ENCODE results near the gene OR52A5.

OR52A5 gene

DNA sequence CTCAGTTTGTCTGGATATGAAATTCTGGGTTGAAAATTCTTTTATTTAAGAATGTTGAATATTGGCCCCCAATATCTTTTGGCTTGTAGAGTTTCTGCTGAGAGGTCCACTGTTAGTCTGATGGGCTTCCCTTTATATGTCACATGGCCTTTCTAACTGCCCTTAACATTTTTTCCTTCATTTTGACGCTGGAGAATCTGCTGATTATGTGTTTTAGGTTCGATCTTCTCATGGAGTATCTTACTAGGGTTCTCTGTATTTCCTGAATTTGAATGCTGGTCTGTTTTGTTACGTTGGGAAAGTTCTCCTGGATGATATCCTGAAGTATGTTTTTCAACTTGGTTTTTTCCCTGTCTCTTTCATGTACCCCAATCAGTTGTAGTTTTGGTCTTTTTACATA, 22.8 kb downstream of the OR52A5 start:
- no peak for DNase-seq (ENCODE audit: low spot score)

DNA sequence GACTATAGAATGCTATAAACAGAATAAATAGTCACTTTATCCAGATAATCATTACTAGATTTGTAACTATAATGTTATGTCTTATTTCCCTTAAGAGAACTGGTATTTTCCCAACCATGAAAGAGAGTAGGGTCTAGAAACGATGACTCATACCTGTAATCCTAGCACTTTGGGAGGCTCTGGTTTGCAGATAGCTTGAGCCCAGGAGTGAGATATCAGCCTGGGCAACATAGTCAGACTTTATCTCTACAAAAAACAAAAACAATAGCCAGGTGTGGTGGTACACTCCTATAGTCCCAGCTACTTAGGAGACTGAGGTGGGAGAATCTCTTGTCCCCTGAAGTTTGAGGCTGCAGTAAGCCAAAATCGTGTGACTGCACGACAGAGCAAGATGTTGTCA, 30.9 kb downstream of the OR52A5 start:
- DNase-seq (ENCODE audit: low spot score): no peak

DNA sequence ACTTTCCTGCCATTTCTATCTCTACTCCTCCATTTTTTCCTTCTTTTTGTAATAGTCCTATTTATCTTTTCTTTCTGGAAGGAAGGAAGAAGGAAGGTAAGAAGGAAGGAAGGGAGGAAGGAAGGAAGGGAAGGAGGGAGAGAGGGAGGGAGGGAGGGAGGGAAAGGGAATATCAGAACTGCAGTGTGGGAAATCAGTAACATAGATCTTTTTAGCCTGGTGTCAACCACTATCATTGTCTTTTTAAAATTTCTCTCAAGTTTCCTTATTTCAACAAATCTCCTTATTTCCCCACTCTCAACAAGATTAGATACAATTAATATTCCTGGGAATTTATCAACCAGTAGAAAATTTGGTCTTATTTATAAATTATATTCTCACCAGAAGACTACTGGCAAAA, 35.1 kb downstream of the OR52A5 start:
- DNase-seq (ENCODE audit: low spot score): no peak

DNA sequence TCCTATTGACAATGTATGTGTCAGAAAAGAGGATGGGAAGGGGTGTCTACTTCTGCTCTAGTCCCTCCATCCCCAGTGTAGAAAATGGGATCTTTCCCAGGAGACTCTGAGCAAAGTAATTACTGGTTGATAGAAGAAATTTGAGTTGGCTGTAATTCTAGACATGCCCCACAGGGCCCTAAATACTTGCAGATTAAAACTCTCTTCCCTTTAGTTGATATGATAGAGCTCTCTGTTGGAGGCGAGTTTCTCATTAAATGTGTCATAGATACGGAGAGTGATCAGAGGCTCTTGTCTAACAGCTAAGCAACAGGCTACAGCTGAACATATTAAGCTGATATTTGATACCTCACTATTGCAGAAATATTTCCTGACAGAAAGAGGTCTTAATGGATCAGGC, 35.9 kb downstream of the OR52A5 start:
- DNase-seq (ENCODE audit: low spot score): no peak

GRCh38 chr11:5096011-5096410, 42.1 kb downstream of the OR52A5 start:
- no peak for DNase-seq (ENCODE audit: low spot score)

DNA sequence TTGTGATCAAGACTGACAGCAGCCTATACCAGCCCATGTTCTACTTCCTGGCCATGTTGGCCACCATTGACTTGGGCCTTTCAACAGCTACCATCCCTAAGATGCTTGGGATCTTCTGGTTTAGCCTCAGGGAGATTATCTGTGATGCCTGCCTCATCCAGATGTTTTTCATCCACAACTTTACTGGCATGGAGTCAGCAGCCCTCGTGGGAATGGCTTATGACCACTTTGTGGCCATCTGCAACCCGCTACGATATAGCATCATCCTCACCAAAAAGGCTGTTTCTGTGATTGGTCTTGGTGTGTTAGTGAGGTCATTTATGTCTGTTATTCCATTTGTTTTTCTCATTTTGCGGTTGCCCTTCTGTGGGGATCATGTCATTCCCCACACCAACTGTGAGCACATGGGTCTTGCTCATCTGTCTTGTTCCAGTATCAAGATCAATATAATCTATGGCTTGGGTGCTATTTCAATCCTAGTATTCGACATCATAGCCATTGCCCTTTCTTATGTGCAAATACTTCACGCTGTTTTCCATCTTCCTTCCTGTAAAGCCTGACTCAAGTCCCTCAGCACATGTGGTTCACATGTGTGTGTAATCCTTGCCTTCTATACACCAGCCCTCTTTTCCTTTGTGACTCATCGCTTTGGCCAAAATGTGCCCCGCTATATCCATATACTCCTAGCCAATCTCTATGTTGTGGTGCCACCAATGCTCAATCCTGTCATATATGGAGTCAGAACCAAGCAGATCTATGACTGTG, 45.2 kb downstream of the OR52A5 start:
- no peak for DNase-seq (ENCODE audit: low spot score)

GRCh38 chr11:5090668-5091067, 47.5 kb downstream of the OR52A5 start:
- DNase-seq (ENCODE audit: low spot score): no peak

DNA sequence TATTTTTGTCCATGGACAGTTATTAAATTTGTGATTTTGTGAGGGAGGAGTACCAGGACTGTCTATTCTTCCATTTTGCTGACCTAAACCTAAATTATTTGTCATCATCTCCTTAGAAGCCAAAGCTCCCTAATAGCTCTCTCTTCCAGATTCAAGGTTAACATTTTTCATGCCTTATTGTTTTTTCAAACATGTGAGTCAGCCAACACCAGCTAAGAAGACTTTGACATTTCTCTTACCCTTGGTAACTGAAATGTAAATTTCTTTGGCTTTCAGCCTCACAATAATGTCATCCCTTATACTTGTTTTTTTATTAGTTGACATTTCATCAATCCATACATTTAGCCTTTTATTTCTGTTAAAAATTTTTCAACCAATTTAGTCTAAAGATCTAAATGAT, 49.6 kb downstream of the OR52A5 start:
- DNase-seq (ENCODE audit: low spot score): no peak

- DNase-seq (ENCODE audit: low spot score): no peak
Observed at GRCh38 chr11:5083602-5084001, 54.6 kb downstream of the OR52A5 start.

- DNase-seq (ENCODE audit: low spot score): no peak
Observed at GRCh38 chr11:5081405-5081804, 56.8 kb downstream of the OR52A5 start.
